Activated CD4-positive, alpha-beta T cell treated with anti-CD3 and anti-CD28 coated beads for 1 hour (primary cell): ENCODE data around the gene CLCN3.
"Not testable (repeated sequence)": the region's sequence is repeated elsewhere in the genome, so short reads cannot be mapped to it uniquely, and the experiment has no call there.

Experiments used
- DNase-seq: peaks from one replicate; pipeline ENCODE4 v3.0.0-alpha.2; 2020

The CLCN3 gene

GRCh38 chr4:169658975-169659715 lies 38.8 kb downstream of the CLCN3 start:
- no peak for DNase-seq

DNA sequence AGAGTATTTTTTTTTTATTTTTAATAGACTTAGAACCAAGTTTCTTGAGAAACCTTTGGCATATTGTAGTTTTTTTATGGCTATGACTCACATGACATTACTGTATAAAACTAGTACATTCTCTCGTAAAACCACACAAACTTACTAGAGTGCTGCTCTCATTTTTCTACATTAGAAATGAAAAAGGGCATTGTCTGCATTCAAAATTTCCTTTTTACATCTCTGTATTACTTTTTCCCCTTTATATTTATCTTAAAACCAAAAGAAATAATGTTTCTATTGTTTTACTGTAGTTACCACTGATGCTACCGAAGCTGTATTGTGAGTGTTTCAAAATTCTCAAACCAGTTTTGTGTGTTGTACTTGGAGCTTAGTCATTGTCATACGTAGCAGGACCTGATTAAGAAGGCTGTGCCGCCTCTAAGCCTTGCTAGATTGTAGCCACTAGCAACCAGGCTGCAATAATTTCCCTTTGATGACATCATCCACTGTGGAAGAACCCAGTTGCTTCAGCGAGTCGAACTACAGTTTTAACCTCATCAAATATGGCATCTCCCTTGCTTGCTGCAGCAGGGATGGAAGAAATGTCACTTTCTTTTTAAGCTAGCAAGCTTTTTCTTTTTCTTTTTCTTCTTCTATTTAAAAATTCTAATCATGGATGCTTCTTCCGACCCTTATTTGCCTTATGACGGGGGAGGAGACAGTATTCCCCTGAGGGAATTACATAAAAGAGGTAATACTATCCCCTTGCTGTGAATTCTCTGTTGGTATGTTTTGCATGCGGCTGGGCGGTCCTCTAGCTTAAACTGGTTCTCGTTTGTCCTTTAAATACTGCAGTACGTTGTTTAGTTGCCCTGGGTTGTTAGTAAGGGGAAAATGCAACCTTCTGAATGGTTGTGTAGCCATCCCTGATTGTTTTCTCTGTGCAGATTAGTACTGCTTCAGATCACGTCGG lies 39.6 kb downstream of the CLCN3 start:
- DNase-seq: peak; percentile 52

DNA sequence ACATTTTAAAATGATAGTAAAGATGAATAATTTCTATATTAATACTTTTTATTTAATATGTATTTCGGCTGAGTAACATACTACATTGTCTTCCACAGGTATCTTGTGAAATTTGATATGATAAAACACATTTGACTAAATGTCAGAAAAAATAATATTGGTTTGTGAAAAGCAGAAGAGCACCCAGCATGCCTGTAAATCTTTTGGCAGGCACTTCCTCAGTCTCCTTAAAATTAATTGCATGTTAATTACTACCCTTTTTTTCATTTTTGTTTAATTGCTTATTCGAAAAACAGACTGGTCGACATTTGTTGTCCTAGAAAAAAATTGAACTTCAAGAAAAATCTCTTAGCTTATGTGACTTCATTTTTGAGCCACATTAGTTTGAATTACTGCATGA lies 40.6 kb downstream of the CLCN3 start:
- DNase-seq: no peak

DNA sequence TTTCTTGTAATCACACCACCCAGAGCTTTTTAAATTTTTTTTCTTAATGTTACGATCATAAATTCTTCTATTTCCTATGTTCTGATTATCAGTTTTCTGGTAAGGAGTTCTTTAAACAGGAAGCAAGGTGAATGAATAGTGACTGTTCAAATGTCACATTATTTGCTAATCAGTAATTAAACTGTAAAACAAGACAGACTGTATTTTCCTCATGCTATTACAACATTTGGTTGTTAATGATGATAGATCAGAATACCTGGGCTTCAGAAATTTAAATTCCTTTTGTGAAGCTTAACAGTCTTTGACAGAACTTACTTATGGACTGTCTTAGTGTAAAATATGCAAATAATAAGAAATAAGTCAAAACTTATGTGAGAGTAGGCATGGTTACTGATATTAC lies 41.4 kb downstream of the CLCN3 start:
- DNase-seq: no peak

- no peak for DNase-seq
These were observed 41.8 kb downstream of the CLCN3 start for GRCh38 chr4:169662206-169662605.

GRCh38 chr4:169663402-169663801 lies 43.0 kb downstream of the CLCN3 start:
- no peak for DNase-seq

GRCh38 chr4:169663831-169664230 lies 43.5 kb downstream of the CLCN3 start:
- no peak for DNase-seq

GRCh38 chr4:169664615-169665014 lies 44.2 kb downstream of the CLCN3 start:
- no peak for DNase-seq

DNA sequence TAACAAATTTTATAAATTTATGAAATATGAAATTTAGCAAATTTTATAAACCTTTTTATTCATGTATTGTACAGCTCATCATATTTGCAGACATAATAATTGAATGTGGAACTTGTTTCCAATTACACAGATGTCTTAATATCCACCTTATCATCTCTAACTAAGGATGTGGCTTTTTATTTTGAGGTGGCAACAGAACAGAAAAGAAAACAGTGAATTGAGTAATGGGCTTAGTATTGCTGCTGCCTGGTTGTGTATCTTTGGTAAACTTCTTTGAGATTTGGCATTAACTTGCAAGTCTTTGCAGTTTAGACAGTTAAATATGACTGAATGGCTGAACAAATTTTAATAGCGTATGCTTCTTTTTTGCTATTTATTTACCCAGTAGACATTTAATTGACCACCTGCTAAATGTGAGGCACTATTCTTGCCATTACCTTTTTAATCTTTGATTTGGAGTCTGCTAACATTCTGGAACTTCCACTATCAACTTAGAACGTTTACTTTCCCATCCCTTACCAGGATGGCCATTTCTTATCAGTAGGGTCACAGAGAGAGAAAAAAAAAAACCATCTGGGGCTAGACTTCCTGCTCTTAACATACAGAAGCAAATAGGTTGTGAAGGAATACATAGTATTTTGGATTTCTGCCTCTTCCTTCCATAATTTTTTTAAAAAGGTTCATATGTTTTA lies 44.8 kb downstream of the CLCN3 start:
- DNase-seq: no peak

DNA sequence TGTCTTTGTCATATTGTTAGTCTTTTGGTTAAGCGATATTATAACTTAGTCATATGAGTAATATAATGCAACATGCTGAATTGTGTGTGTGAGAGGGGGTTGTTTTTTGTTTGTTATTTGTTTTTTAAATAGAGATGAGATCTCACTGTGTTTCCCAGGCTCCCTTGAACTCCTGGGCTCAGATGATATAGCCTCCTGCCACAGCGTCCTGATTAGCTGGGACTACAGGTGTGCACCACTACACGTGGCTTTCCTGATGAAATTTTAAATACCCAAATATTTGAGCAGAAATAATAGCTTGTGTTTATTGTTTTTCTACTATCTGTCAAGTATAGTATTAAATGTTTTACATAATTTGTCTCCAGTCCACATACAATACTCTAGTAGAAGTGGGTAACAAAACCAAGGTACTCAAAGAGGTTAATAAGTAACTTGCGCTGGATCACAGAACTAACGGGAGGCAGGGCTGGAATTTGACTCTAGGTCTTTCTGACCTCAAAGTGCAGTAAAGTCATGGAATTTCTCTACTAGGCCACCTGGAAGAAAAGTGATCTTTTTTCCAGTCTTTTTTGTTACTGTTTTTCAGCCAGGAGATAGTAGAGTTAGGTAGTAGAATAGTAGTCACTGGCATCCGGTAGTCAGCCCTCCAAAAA lies 47.8 kb downstream of the CLCN3 start:
- DNase-seq: no peak

DNA sequence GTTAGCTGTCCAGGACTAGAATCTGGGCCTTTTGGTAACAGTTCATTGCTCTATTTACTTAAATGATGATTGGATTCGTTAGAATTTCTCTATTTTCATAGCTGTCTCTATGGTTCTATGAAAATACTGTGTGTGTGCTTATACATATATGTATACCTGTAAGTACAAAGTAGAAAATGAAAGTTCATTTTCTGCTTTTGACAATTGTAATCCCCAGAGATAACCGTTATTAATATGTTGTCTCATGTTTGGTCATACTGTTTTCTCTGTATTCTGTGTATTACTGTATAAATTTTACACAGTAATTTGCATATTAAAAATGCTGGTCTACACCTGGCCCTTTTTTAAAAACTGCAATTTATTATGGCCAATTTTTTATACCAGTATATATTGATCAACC lies 55.4 kb downstream of the CLCN3 start:
- DNase-seq: no peak

DNA sequence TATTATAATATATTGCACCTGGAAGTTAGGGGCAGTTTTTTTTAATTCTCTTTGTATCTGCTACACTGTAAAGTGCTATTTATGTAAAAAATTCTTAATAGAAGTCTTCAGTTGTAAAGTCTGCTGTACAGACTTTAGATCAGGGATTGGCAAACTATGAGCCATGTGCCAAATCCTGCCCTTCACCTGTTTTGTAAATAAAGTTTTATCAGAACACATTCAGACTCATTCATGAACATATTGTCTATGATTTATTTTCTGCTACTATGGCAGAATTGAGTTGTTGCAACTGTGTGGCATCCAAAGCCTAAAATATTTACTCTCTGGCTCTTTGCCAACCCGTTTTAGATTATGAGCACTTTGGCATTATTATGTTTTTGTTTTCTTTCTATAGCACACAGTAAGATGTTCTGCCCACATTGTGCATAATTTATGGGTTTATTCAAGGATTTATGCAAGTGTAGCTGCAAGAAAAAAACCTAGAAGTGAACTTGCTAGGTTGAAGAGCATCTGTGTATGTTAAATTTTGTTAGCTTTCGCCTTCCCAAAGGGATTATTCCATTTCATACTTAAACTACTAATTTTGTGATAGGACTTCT lies 56.9 kb downstream of the CLCN3 start:
- DNase-seq: no peak

DNA sequence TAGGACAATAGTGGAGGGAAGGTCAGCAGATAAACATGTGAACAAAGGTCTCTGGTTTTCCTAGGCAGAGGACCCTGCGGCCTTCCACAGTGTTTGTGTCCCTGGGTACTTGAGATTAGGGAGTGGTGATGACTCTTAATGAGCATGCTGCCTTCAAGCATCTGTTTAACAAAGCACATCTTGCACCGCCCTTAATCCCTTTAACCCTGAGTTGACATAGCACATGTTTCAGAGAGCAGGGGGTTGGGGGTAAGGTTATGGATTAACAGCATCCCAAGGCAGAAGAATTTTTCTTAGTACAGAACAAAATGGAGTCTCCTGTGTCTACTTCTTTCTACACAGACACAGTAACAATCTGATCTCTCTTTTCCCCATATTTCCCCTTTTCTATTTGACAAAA lies 58.1 kb downstream of the CLCN3 start:
- DNase-seq: not testable (repeated sequence)

DNA sequence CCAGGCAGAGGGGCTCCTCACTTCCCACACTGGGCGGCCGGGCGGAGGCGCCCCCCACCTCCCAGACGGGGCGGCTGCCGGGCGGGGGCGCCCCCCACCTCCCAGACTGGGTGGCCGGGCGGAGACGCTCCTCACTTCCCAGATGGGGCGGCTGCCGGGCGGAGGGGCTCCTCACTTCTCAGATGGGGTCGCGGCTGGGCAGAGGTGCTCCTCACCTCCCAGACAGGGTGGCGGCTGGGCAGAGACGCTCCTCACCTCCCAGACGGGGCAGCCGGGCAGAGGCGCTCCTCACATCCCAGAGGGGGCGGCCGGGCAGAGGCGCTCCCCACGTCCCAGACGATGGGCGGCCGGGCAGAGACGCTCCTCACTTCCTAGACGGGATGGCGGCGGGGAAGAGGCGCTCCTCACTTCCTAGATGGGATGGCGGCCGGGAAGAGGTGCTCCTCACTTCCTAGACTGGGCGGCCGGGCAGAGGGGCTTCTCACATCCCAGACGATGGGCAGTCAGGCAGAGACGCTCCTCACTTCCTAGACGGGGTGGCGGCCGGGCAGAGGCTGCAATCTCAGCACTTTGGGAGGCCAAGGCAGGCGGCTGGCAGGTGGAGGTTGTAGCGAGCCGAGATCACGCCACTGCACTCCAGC lies 58.7 kb downstream of the CLCN3 start:
- not testable (repeated sequence) for DNase-seq

- no peak for DNase-seq
These were observed 62.1 kb downstream of the CLCN3 start for GRCh38 chr4:169682372-169683047.

DNA sequence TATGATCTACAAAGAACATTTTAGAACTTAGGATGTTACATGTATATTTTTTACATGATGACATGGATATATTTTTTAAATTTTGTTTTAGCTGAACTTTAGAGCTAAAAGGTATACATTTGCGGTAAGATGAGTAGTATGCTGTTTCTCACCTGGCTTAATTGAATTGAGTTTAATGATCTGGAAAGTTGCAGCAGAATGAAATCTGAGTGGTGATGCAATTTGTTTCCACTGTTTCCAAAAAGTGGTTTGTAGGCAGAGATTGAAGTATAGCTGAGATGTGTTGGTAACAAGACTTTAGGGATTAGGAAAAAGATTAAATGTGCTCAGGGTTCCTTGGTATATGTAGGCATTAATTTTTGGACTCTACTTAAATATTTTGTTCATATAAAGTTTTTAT lies 69.3 kb downstream of the CLCN3 start:
- DNase-seq: no peak

GRCh38 chr4:169690787-169691186 lies 70.4 kb downstream of the CLCN3 start:
- no peak for DNase-seq

GRCh38 chr4:169698331-169698730 lies 78.0 kb downstream of the CLCN3 start:
- DNase-seq: no peak

- DNase-seq: no peak
These were observed 87.7 kb downstream of the CLCN3 start for GRCh38 chr4:169707958-169708643.

DNA sequence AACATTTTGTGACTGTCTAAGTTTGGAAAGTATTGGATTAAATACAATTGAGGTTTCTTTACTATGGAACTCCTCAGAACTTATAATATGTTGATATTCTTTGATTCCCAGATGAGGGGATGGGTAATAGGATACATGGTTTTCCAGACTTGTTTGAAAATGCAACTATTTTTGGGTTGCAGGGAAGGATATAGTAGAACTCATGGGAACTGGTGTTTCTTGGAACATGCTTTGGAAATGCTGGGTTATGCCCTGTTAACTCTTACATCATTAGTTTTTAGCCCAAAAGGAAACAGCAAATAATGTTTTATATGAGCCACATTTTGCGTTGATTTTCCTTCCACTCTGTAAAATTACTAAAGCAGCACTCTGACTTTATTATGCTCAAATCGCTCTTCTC lies 95.4 kb downstream of the CLCN3 start:
- no peak for DNase-seq

DNA sequence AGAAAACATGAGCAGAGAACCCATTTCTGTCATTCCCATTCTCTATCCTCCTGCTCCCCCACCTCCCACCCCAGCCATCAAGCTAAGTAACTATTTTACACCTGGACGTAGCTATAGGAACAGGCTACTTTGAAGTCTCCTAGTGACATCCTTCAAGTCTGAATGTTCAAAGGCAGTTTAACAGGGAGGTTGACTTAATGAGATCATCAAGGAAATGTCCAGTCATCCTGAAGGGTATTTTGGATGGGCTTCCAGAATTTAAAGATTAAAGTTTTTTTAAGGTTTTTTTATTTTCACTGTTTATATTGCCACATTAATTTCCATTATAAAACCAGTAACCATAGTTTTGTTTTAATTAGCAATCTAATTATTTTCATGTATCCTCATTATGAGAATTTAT lies 96.3 kb downstream of the CLCN3 start:
- no peak for DNase-seq
